ENCODE data around the gene ACOX3. TPM values are rescaled to one million over a fixed set of nuclear protein-coding genes. Genes with fewer than 3 reads are reported as not detected.

Gene ACOX3
- total and polyA plus RNA-seq, 2 of the 8 experiments (the other 6 are each of a cell fraction or from before 2014, with no cell fraction given): 2.5 to 9.9 TPM

DNA sequence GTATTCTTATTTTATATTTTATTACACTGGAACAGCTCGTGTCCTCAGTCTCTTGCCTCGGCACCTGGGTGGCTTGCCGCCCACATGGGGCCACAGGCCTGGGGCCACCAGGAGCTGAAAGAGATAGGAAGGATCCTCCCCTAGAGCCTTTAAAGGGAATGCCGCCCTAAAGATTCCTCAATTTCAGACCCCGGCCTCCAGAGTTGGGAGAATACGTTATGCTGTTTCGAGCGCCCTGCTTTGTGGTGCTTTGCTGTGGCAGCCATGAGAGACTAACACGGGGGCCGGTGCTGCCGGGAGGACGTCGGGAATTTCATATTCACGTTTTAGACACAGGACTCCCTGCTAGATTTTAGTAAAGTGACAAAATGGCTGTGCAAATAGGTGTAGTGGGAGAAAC, 33.2 kb downstream of the ACOX3 start:
- peaks cover 0 to 5% (median 4%) of the 10 kb centered on the region in 4 experiments; a peak in 6 of 7 replicates for H3K4me1 ChIP-seq (replicated peaks in 1 of 4; ENCODE audit: control insufficient read depth in 3 of 4, insufficient read depth in 4 of 4, low read length in 3 of 4)
- no peaks in the 10 kb centered on the region for H3K79me2 ChIP-seq (ENCODE audit: control insufficient read depth in 1 of 2, insufficient read depth in 2 of 2, low read length in 2 of 2)
- no peaks in the 10 kb centered on the region; a peak in 1 of 4 replicates for H3K9me3 ChIP-seq (ENCODE audit: insufficient read depth in 2 of 2, low read depth in 1 of 2, low read length in 1 of 2)
- H4K8ac ChIP-seq (ENCODE audit: extremely low read depth, insufficient read depth, low read length): no peak overlapping the region
- H2BK5ac ChIP-seq (ENCODE audit: low read depth, low read length): no peak overlapping the region
- H3K4me2 ChIP-seq (ENCODE audit: insufficient read depth in 1 of 2, low read depth in 2 of 2, low read length in 2 of 2): no peak overlapping the region
- FAIRE-seq (no peak), DNase-seq (ENCODE audit: low read depth in 1 of 2, low spot score in 2 of 2) (no peak)
- H3K79me1 ChIP-seq (ENCODE audit: low read depth, low read length): no peaks in the 10 kb centered on the region
- no peak overlapping the region for H2BK15ac ChIP-seq (ENCODE audit: low read length)
- no peak overlapping the region for H2BK12ac ChIP-seq (ENCODE audit: low read depth, low read length)
- no peak overlapping the region for H2AFZ ChIP-seq (ENCODE audit: low read length)
- H3K4ac ChIP-seq (replicated peaks; ENCODE audit: insufficient read length, low read depth, low read length): no peak overlapping the region
- no peak overlapping the region for H4K91ac ChIP-seq (replicated peaks; ENCODE audit: insufficient read length, low read length)
- 0 out of 7 replicates have a peak overlapping the region, but pooled peaks of 1 of the 4 experiments have one; percentile 13 for H3K9ac ChIP-seq (replicated peaks in 1 of 4; ENCODE audit: extremely low read depth in 1 of 4, low read depth in 3 of 4, low read length in 3 of 4)
- ChIA-PET POLR2A (ENCODE audit: partially characterized antibody) (no interaction called here), CTCF (ENCODE audit: partially characterized antibody) (interaction anchor here (0.9 to 6.5 kb wide), 20 partner anchors 9 to 287 kb away, joined by 3 to 74 read pairs (median 6); partner anchors contain the start of gene HTRA3)
- no peak overlapping the region for H2BK120ac ChIP-seq (replicated peaks; ENCODE audit: low read depth, low read length)
- no peak overlapping the region for H3K14ac ChIP-seq (ENCODE audit: insufficient read length)
- no peak overlapping the region for H3K4me3 ChIP-seq (ENCODE audit: extremely low read depth in 1 of 4, insufficient read depth in 2 of 4, low read depth in 3 of 4, low read length in 4 of 4)
- TF ChIP-seq POLR2AphosphoS5 (IDR thresholded peaks at IDR 0.05; ENCODE audit: low read depth, low read length): no peak
- TF ChIP-seq ZNF274 (IDR thresholded peaks at IDR 0.05; ENCODE audit: borderline replicate concordance, extremely low read depth, low read length): no peak
- no peak overlapping the region for H3K23ac ChIP-seq (ENCODE audit: insufficient read length)
- no peak overlapping the region for H2BK20ac ChIP-seq (ENCODE audit: low read length)
- no peak overlapping the region for H2AK5ac ChIP-seq (ENCODE audit: low read depth, low read length)
- H3K36me3 ChIP-seq (ENCODE audit: control insufficient read depth in 2 of 4, insufficient read depth in 4 of 4, low read length in 3 of 4): peaks cover 0 to 3% (median 0%) of the 10 kb centered on the region in 4 experiments; a peak in 1 of 8 replicates
- H4K5ac ChIP-seq (ENCODE audit: insufficient read length, low read depth, low read length): no peak overlapping the region
- H3K23me2 ChIP-seq (ENCODE audit: low read depth, low read length): no peaks in the 10 kb centered on the region
- no peaks in the 10 kb centered on the region for H3K27me3 ChIP-seq (replicated peaks in 1 of 4; ENCODE audit: control insufficient read depth in 3 of 4, extremely low read depth in 1 of 4, insufficient read depth in 3 of 4, low read length in 3 of 4)
- H3K56ac ChIP-seq (replicated peaks; ENCODE audit: insufficient read length, low read depth, low read length): no peak overlapping the region
- no peak overlapping the region for H3K27ac ChIP-seq (ENCODE audit: low read depth, low read length)
- no peak overlapping the region for H3K18ac ChIP-seq (ENCODE audit: extremely low read depth, low read length)
- 97% methylated on average over 14 of the region's 14 CpGs; no CpG with 5 or more reads in 1 of the 2 experiments for WGBS, 2 experiments (ENCODE audit: extremely low coverage in 1 of 2, insufficient coverage in 1 of 2, insufficient read length in 1 of 2, insufficient replicate concordance in 2 of 2, low coverage in 1 of 2, low lambda C conversion rate in 2 of 2, missing lambda C conversion rate in 1 of 2)
- peaks cover 0 to 1% of the 10 kb centered on the region in 2 experiments for H4K20me1 ChIP-seq (replicated peaks in 1 of 2; ENCODE audit: control insufficient read depth in 1 of 2, insufficient read depth in 2 of 2, low read length in 2 of 2)
